Adrenal gland (tissue), 12 donors: ENCODE measurements around the gene NEK7. TPM values are rescaled to one million over a fixed set of nuclear protein-coding genes. Genes with fewer than 3 reads are reported as not detected.

Source experiments
- DNase-seq, 7 donors: peaks; one replicate each; pipeline ENCODE4 v3.0.0-alpha.2; 2019 to 2020
- H3K27ac ChIP-seq, 5 donors: fragments of 200-600 bp; sonication (generic) in 4 of 5; 1 replicate in 3 of 5; 2 replicates in 2 of 5; pipeline versions ENCODE4 v1.5.1 to v1.8.0; 2016 to 2020; ENCODE audit warnings: mild to moderate bottlenecking in 1 of 5
- H3K27me3 ChIP-seq: fragments of 200-600 bp; 2 replicates; pipeline ENCODE4 v1.8.0; 2021
- H3K36me3 ChIP-seq, 2 donors: fragments of 200-600 bp; replicated peaks in 1 of 2; 1 replicate in 1 of 2; 2 replicates in 1 of 2; pipeline versions ENCODE4 v1.5.1 to v1.8.0; 2018 to 2022
- H3K4me1 ChIP-seq, 2 donors: fragments of 200-600 bp; replicated peaks in 1 of 2; 1 replicate in 1 of 2; 2 replicates in 1 of 2; pipeline versions ENCODE4 v1.5.1 to v1.8.0; 2018 to 2021
- H3K4me3 ChIP-seq, 4 donors: fragments of 200-600 bp; sonication (generic) in 3 of 4; one replicate each; pipeline ENCODE4 v1.5.1; 2016 to 2018
- H3K9me3 ChIP-seq, 3 donors: fragments of 200-600 bp; sonication (generic) in 1 of 3; replicated peaks in 1 of 3; 1 replicate in 2 of 3; 2 replicates in 1 of 3; pipeline versions ENCODE4 v1.5.1 to v1.8.0; 2016 to 2021
- CTCF ChIP-seq, 6 experiments: fragments of 450-650 bp in 4 of 6; fragments of 200-600 bp in 2 of 6; sonication (generic) in 1 of 6; IDR thresholded peaks; 1 replicate in 5 of 6; 2 replicates in 1 of 6; pipeline versions ENCODE4 v1.5.1 to v1.8.0; 2016 to 2021; ENCODE audit warnings: antibody characterized with exemption in 6 of 6, mild to moderate bottlenecking in 2 of 6, moderate library complexity in 1 of 6
- POLR2A ChIP-seq, 2 donors: fragments of 450-650 bp; IDR thresholded peaks; one replicate each; pipeline ENCODE4 v1.6.1; 2017; ENCODE audit warnings: antibody characterized with exemption in 2 of 2, mild to moderate bottlenecking in 2 of 2, moderate library complexity in 1 of 2
- WGBS, 4 donors: extraction: QIAGEN DNeasy Blood & Tissue Kit in 2 of 4; methylation state at CpG; one replicate each; pipeline versions ENCODE4 v1.1.5 to v1.1.7; 2013 to 2017; 5-methylcytosine and 5-hydroxymethylcytosine counted together
- intact Hi-C, 2 donors: fragments of 100-400 bp; cut with DNase I; formaldehyde crosslinking; loops; one replicate each; pipeline versions ENCODE4 v1.14.1 to v1.15.0; 2022 to 2023
- polyA plus RNA-seq, 3 donors: library from polyadenylated mRNA; stranded (reverse); fragments of 200-250 nt in 2 of 3; fragments of 350-450 nt in 1 of 3; fragmentation: Illumina TruSeq in 1 of 3; extraction: RNeasy Lipid Tissue Mini Kit (QIAGEN cat#74804) in 1 of 3; gene quantifications; one replicate each; pipeline ENCODE4 v1.2.3, GENCODE V29; 2013 to 2014
- total RNA-seq, 9 donors: library from RNA; depleted of rRNA in 4 of 9; stranded (reverse); fragments of >200 nt in 4 of 9; fragments of 120-200 nt in 1 of 9; fragmentation: NEBNext Ultra II Directional in 1 of 9; extraction: Animal tissue kit (Norgen Biotek cat#: 25700) in 1 of 9; gene quantifications; one replicate each; pipeline versions ENCODE4 v1.1.0 to v1.2.4, GENCODE V29; 2013 to 2023
- donor health status: healthy with polysubstance abuse.
- donor health status: Bipolar disorder and iron deficiency.
- donor health status: DM: yes; HTN: yes; CAD: no.
- donor health status: DM: no; HTN: no; CAD: no.
- donor health status: DM: no; HTN: no; CAD: no.
- donor health status: DM: yes; HTN: yes; CAD: no.

Gene NEK7
- total and polyA plus RNA-seq, 12 donors, result 34.0 to 270 (median 148) TPM

DNA sequence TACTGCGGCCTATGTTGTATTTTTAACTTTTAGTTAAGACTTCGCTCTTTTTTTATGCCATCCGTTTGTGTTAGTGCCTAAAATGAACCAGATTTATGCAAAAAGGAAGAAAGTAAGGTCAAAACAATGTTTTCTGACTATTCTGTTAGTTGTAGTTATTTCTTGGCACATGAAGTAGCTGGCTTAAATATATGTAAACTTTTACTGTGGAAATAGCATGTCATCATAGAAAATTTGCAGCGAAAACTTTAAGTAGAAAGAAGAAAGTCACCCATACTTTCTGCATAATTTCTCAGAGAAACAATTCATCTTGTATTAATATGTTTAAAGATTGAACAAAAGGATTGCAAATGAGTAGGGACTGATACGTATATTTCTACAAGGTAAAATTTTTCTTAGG lies 106.4 kb downstream of the NEK7 start:
- no peak for DNase-seq
- H3K27ac ChIP-seq, result no peak overlapping the region
- H3K9me3 ChIP-seq, result no peaks in the 10 kb centered on the region
- no peaks in the 10 kb centered on the region for H3K27me3 ChIP-seq
- H3K36me3 ChIP-seq, result no peaks in the 10 kb centered on the region
- intact Hi-C loops, result loop anchor here in 1 of 2 donors (10.0 kb wide), 1 partner anchor 88 kb away; no protein-coding TSS in a partner anchor
- no peak overlapping the region for H3K4me3 ChIP-seq
- peaks cover 26 to 54% of the 10 kb centered on the region in 2 donors for H3K4me1 ChIP-seq
- TF ChIP-seq CTCF (IDR thresholded peaks at IDR 0.05), result no peak
- no peak for TF ChIP-seq POLR2A (IDR thresholded peaks at IDR 0.05)
- 90 to 91% (median 90%) methylated on average over 5 of the region's 5 CpGs for WGBS, 4 donors

- no peaks in the 10 kb centered on the region for H3K27me3 ChIP-seq
- H3K4me1 ChIP-seq, result peaks cover 15 to 54% of the 10 kb centered on the region in 2 donors
- H3K36me3 ChIP-seq, result no peaks in the 10 kb centered on the region
- no peaks in the 10 kb centered on the region for H3K9me3 ChIP-seq
- no peak for DNase-seq
- no peak for TF ChIP-seq CTCF (IDR thresholded peaks at IDR 0.05)
- no peak for TF ChIP-seq POLR2A (IDR thresholded peaks at IDR 0.05)
- intact Hi-C loops, result loop anchor here in 1 of 2 donors (10.0 kb wide), 1 partner anchor 89 kb away; no protein-coding TSS in a partner anchor
- H3K27ac ChIP-seq, result no peak overlapping the region
- no peak overlapping the region for H3K4me3 ChIP-seq
These were observed 107.5 kb downstream of the NEK7 start for GRCh38 chr1:198264282-198264681.

DNA sequence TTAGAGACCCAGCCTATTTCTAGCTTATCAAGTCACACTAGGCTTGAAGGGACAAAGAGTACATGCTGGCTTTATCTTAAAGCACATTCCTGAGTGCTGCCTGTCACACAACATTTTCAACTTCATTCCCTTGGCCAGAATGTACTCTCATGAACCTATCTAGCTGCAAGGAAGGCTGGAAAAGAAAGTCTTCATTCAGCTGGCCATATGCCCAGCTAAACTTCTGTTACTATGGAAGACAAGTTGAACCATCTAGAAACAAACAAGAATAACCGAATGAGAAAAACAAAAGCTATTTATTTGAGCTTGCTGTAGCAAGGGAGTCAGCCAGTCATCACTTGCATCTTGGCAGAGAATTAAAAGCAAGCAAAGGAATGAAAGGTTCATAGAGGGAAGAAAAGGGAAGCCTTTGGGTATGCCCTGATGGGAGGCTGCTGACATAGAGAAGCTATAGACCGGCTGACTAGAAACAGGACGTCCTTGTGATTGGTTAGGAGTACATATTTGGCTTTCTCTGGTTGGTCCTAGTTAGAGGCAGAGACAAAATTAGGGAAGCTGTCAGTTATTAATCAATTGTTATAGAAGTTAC lies 108.4 kb downstream of the NEK7 start:
- 78 to 85% (median 81%) methylated on average over 3 of the region's 3 CpGs for WGBS, 4 donors
- TF ChIP-seq CTCF (IDR thresholded peaks at IDR 0.05), result no peak
- no peak for TF ChIP-seq POLR2A (IDR thresholded peaks at IDR 0.05)
- intact Hi-C loops, result loop anchor here in 1 of 2 donors (10.0 kb wide), 1 partner anchor 90 kb away; no protein-coding TSS in a partner anchor
- Histone ChIP-seq H3K4me3 (no peak overlapping the region), H3K9me3 (no peaks in the 10 kb centered on the region), H3K27ac (peak overlapping the region in 2 of 5 donors; percentile 1 to 3), H3K36me3 (no peaks in the 10 kb centered on the region), H3K4me1 (peaks cover 14 to 54% of the 10 kb centered on the region in 2 donors), H3K27me3 (no peaks in the 10 kb centered on the region)
- DNase-seq, result no peak

GRCh38 chr1:198267056-198267455 lies 110.3 kb downstream of the NEK7 start:
- TF ChIP-seq CTCF (IDR thresholded peaks at IDR 0.05), result no peak
- no peak for TF ChIP-seq POLR2A (IDR thresholded peaks at IDR 0.05)
- DNase-seq, result no peak
- intact Hi-C loops, result loop anchor here in 1 of 2 donors (10.0 kb wide), 1 partner anchor 92 kb away; no protein-coding TSS in a partner anchor
- H3K27ac ChIP-seq, result peak overlapping the region in 1 of 5 donors; percentile 60
- no peaks in the 10 kb centered on the region for H3K27me3 ChIP-seq
- no peaks in the 10 kb centered on the region for H3K9me3 ChIP-seq
- no peaks in the 10 kb centered on the region for H3K36me3 ChIP-seq
- H3K4me1 ChIP-seq, result peaks cover 13 to 55% of the 10 kb centered on the region in 2 donors
- H3K4me3 ChIP-seq, result no peak overlapping the region
